H9 (cell line): ENCODE measurements around the gene ALAD. TPM values are rescaled to one million over a fixed set of nuclear protein-coding genes. Genes with fewer than 3 reads are reported as not detected.

Experiments used
- DNase-seq: peaks from one replicate; pipeline ENCODE4 v3.0.0-alpha.2; 2017
- H2AFZ ChIP-seq: one replicate; pipeline ENCODE4 v1.6.1; 2013; ENCODE audit warnings: mild to moderate bottlenecking, low read length, control low read depth, moderate library complexity
- H2AK5ac ChIP-seq: 2 replicates; pipeline ENCODE4 v1.6.1; 2013; ENCODE audit warnings: low read length, control low read depth, mixed read lengths; ENCODE audit not compliant: insufficient read length
- H2BK120ac ChIP-seq: one replicate; pipeline ENCODE4 v1.6.1; 2013; ENCODE audit warnings: low read depth, mild to moderate bottlenecking, low read length, control low read depth, inconsistent platforms; ENCODE audit not compliant: poor library complexity, severe bottlenecking
- H2BK12ac ChIP-seq: 2 replicates; pipeline ENCODE4 v1.6.1; 2013; ENCODE audit warnings: low read length, control low read depth, mixed read lengths, low read depth; ENCODE audit not compliant: insufficient read length
- H2BK15ac ChIP-seq: 2 replicates; pipeline ENCODE4 v1.6.1; 2013; ENCODE audit warnings: low read depth, low read length, control low read depth
- H2BK20ac ChIP-seq: one replicate; pipeline ENCODE4 v1.6.1; 2013; ENCODE audit warnings: low read depth, mild to moderate bottlenecking, low read length, control low read depth, inconsistent platforms; ENCODE audit not compliant: poor library complexity, severe bottlenecking
- H2BK5ac ChIP-seq: 2 replicates; pipeline ENCODE4 v1.6.1; 2013; ENCODE audit warnings: low read length, control low read depth, mixed read lengths; ENCODE audit not compliant: insufficient read length
- H3K14ac ChIP-seq: 2 replicates; pipeline ENCODE4 v1.6.1; 2013; ENCODE audit warnings: low read length, control low read depth; ENCODE audit not compliant: insufficient read depth
- H3K18ac ChIP-seq: 2 replicates; pipeline ENCODE4 v1.6.1; 2013; ENCODE audit warnings: low read depth, mild to moderate bottlenecking, mixed read lengths, low read length, control low read depth; ENCODE audit not compliant: insufficient read length
- H3K23ac ChIP-seq: 2 replicates; pipeline ENCODE4 v1.6.1; 2013; ENCODE audit warnings: low read length, control low read depth, mixed read lengths, low read depth; ENCODE audit not compliant: insufficient read length
- H3K23me2 ChIP-seq: 2 replicates; pipeline ENCODE4 v1.6.1; 2013; ENCODE audit warnings: low read depth, mild to moderate bottlenecking, mixed read lengths, low read length, control low read depth; ENCODE audit not compliant: insufficient read length, poor library complexity, severe bottlenecking
- H3K27ac ChIP-seq: 2 replicates; pipeline ENCODE4 v1.5.1; 2013; ENCODE audit warnings: low read length, control low read depth, mixed read lengths, low read depth; ENCODE audit not compliant: insufficient read length
- H3K27me3 ChIP-seq: 2 replicates; pipeline ENCODE4 v1.6.1; 2013; ENCODE audit warnings: low read length, control low read depth, inconsistent platforms; ENCODE audit not compliant: insufficient read depth
- H3K4ac ChIP-seq: 2 replicates; pipeline ENCODE4 v1.6.1; 2013; ENCODE audit warnings: low read depth, mild to moderate bottlenecking, control low read depth, inconsistent platforms, low read length, moderate library complexity
- H3K4me1 ChIP-seq: 2 replicates; pipeline ENCODE4 v1.6.1; 2013; ENCODE audit warnings: low read length, control low read depth, inconsistent platforms; ENCODE audit not compliant: insufficient read depth
- H3K4me2 ChIP-seq: 2 replicates; pipeline ENCODE4 v1.6.1; 2013; ENCODE audit warnings: low read length, control low read depth, mixed read lengths; ENCODE audit not compliant: insufficient read length, insufficient read depth
- H3K56ac ChIP-seq: 2 replicates; pipeline ENCODE4 v1.6.1; 2013; ENCODE audit warnings: low read depth, mild to moderate bottlenecking, mixed read lengths, low read length, control low read depth; ENCODE audit not compliant: insufficient read length
- H3K79me1 ChIP-seq: 2 replicates; pipeline ENCODE4 v1.6.1; 2013; ENCODE audit warnings: low read depth, mild to moderate bottlenecking, moderate library complexity, low read length, control low read depth, inconsistent platforms; ENCODE audit not compliant: insufficient read depth, poor library complexity, severe bottlenecking
- H3K79me2 ChIP-seq: 2 replicates; pipeline ENCODE4 v1.6.1; 2013; ENCODE audit warnings: low read length, control low read depth, inconsistent platforms; ENCODE audit not compliant: insufficient read depth
- H3K9ac ChIP-seq: 2 replicates; pipeline ENCODE4 v1.6.1; 2013; ENCODE audit warnings: low read length, control low read depth, mixed read lengths; ENCODE audit not compliant: insufficient read length; ENCODE audit errors: extremely low read depth
- H3K9me3 ChIP-seq: one replicate; pipeline ENCODE4 v1.6.1; 2013; ENCODE audit warnings: low read depth, low read length, inconsistent platforms; ENCODE audit not compliant: control insufficient read depth
- H3T11ph ChIP-seq: one replicate; pipeline ENCODE4 v1.6.1; 2013; ENCODE audit warnings: mild to moderate bottlenecking, low read length, control low read depth, inconsistent platforms
- H4K20me1 ChIP-seq: one replicate; pipeline ENCODE4 v1.6.1; 2013; ENCODE audit not compliant: control insufficient read depth, insufficient read length, insufficient read depth
- H4K5ac ChIP-seq: 2 replicates; pipeline ENCODE4 v1.6.1; 2013; ENCODE audit warnings: low read depth, mild to moderate bottlenecking, mixed read lengths, low read length, control low read depth; ENCODE audit not compliant: insufficient read length
- H4K8ac ChIP-seq: replicated peaks from 2 replicates; pipeline ENCODE4 v1.6.1; 2013; ENCODE audit warnings: low read length, control low read depth, mixed read lengths, low read depth; ENCODE audit not compliant: insufficient read length
- H4K91ac ChIP-seq: 2 replicates; pipeline ENCODE4 v1.6.1; 2013; ENCODE audit warnings: low read depth, mild to moderate bottlenecking, moderate library complexity, mixed read lengths, low read length, control low read depth; ENCODE audit not compliant: insufficient read length
- H3K27ac Mint-ChIP-seq, 3 experiments: 2 replicates in 2 of 3; 3 replicates in 1 of 3; pipeline ENCODE4 v1.8.0; 2020 to 2021; ENCODE audit warnings: mixed read lengths in 3 of 3, mild to moderate bottlenecking in 1 of 3, moderate library complexity in 1 of 3
- H3K27me3 Mint-ChIP-seq: 2 replicates; pipeline ENCODE4 v1.8.0; 2021; ENCODE audit warnings: low read depth, mild to moderate bottlenecking, moderate library complexity, mixed read lengths
- H3K36me3 Mint-ChIP-seq, 3 experiments: 2 replicates in 2 of 3; 3 replicates in 1 of 3; pipeline ENCODE4 v1.8.0; 2020 to 2021; ENCODE audit warnings: low read depth in 3 of 3, mixed read lengths in 3 of 3; ENCODE audit not compliant: insufficient read depth in 1 of 3
- H3K4me1 Mint-ChIP-seq, 2 experiments: 2 replicates each; pipeline ENCODE4 v1.8.0; 2020; ENCODE audit warnings: mixed read lengths in 2 of 2
- H3K4me3 Mint-ChIP-seq, 2 experiments: 2 replicates in 1 of 2; 3 replicates in 1 of 2; pipeline ENCODE4 v1.8.0; 2020 to 2021; ENCODE audit warnings: mild to moderate bottlenecking in 2 of 2, mixed read lengths in 2 of 2, moderate library complexity in 1 of 2
- H3K9me3 Mint-ChIP-seq, 2 experiments: 2 replicates in 1 of 2; 3 replicates in 1 of 2; pipeline ENCODE4 v1.8.0; 2020; ENCODE audit warnings: mild to moderate bottlenecking in 2 of 2, mixed read lengths in 2 of 2, moderate library complexity in 1 of 2
- WGBS: extraction: QIAGEN DNeasy Blood & Tissue Kit; methylation state at CpG from one replicate; pipeline ENCODE4 v1.1.7; 2013; ENCODE audit warnings: missing lambda C conversion rate, low lambda C conversion rate, mixed read lengths; ENCODE audit not compliant: insufficient read length; ENCODE audit errors: extremely low coverage; 5-methylcytosine and 5-hydroxymethylcytosine counted together
- total RNA-seq: library from RNA; stranded (reverse); gene quantifications from 2 replicates; pipeline ENCODE4 v1.2.1, GENCODE V29; 2021
- TF ChIP-seq, protein P1 (sequence below): fragments of 200-600 bp; sonication (generic); conservative IDR thresholded peaks from 3 replicates; pipeline ENCODE4 v1.8.0; 2021; ENCODE audit warnings: antibody characterized with exemption, mild to moderate bottlenecking

Gene ALAD
- total RNA-seq, 1 experiment from 2014 or later: 13.2 TPM

DNA sequence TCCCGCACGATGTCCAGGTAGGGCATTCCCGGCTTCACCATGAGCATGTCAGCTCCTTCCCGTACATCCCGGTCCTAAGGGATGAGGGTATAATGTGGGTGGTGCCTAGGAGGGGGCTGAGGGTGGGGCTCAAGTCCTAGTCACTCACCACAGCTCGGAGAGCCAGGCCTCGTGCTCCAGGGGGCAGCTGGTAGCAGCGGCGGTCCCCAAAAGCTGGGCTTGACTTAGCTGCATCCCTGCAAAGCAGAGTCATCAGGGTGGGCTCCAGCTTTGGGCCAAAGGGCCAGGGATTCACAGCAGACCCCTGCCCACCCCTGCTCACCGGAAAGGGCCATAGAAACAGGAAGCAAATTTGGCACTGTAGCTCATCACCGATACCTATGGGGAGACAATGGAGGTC, 11.6 kb downstream of the ALAD start:
- Histone ChIP-seq H3K27ac (no peak overlapping the region), H3K9me3 (no peaks in the 10 kb centered on the region), H2AK5ac (no peak overlapping the region), H2BK5ac (no peak overlapping the region), H3K14ac (no peak overlapping the region), H2BK20ac (no peak overlapping the region), H4K8ac (no peak overlapping the region), H3K27me3 (no peaks in the 10 kb centered on the region), H3K56ac (no peak overlapping the region), H2AFZ (no peak overlapping the region), H2BK120ac (no peak overlapping the region), H3K23ac (no peak overlapping the region), H3K4me1 (no peaks in the 10 kb centered on the region), H3K79me1 (no peaks in the 10 kb centered on the region), H3T11ph (no peak overlapping the region), H3K4ac (no peak overlapping the region), H3K18ac (no peak overlapping the region), H2BK12ac (no peak overlapping the region), H3K4me2 (no peak overlapping the region), H3K23me2 (no peaks in the 10 kb centered on the region), H4K91ac (no peak overlapping the region), H3K9ac (no peak overlapping the region), H4K5ac (no peak overlapping the region), H2BK15ac (no peak overlapping the region), H4K20me1 (no peaks in the 10 kb centered on the region), H3K79me2 (no peaks in the 10 kb centered on the region)
- no peak overlapping the region for H3K27ac Mint-ChIP-seq
- no CpG with 5 or more reads among the region's 11 CpGs for WGBS
- H3K4me1 Mint-ChIP-seq: no peaks in the 10 kb centered on the region
- DNase-seq: no peak
- no peak overlapping the region for H3K4me3 Mint-ChIP-seq
- H3K27me3 Mint-ChIP-seq: no peaks in the 10 kb centered on the region
- peaks cover 3 to 47% (median 35%) of the 10 kb centered on the region in 3 experiments; a peak in 5 of 7 replicates for H3K36me3 Mint-ChIP-seq
- no peaks in the 10 kb centered on the region for H3K9me3 Mint-ChIP-seq
- TF ChIP-seq, protein P1, sequence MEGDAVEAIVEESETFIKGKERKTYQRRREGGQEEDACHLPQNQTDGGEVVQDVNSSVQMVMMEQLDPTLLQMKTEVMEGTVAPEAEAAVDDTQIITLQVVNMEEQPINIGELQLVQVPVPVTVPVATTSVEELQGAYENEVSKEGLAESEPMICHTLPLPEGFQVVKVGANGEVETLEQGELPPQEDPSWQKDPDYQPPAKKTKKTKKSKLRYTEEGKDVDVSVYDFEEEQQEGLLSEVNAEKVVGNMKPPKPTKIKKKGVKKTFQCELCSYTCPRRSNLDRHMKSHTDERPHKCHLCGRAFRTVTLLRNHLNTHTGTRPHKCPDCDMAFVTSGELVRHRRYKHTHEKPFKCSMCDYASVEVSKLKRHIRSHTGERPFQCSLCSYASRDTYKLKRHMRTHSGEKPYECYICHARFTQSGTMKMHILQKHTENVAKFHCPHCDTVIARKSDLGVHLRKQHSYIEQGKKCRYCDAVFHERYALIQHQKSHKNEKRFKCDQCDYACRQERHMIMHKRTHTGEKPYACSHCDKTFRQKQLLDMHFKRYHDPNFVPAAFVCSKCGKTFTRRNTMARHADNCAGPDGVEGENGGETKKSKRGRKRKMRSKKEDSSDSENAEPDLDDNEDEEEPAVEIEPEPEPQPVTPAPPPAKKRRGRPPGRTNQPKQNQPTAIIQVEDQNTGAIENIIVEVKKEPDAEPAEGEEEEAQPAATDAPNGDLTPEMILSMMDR: no peak
